ENCODE measurements around the gene CACNA2D3. TPM values are rescaled to one million over a fixed set of nuclear protein-coding genes. Genes with fewer than 3 reads are reported as not detected.

CACNA2D3 gene
- polyA plus RNA-seq, 4 donors = 1.5 to 2.1 (median 1.7) TPM

GRCh38 chr3:54557538-54558428, 435.4 kb downstream of the CACNA2D3 start:
- DNase-seq (ENCODE audit: low read depth in 4 of 4, low spot score in 3 of 4) = no peak

- DNase-seq (ENCODE audit: low read depth in 4 of 4, low spot score in 3 of 4) = no peak
Measured at GRCh38 chr3:54563501-54564200, 441.3 kb downstream of the CACNA2D3 start.

GRCh38 chr3:54564374-54564925, 442.1 kb downstream of the CACNA2D3 start:
- no peak for DNase-seq (ENCODE audit: low read depth in 4 of 4, low spot score in 3 of 4)

DNA sequence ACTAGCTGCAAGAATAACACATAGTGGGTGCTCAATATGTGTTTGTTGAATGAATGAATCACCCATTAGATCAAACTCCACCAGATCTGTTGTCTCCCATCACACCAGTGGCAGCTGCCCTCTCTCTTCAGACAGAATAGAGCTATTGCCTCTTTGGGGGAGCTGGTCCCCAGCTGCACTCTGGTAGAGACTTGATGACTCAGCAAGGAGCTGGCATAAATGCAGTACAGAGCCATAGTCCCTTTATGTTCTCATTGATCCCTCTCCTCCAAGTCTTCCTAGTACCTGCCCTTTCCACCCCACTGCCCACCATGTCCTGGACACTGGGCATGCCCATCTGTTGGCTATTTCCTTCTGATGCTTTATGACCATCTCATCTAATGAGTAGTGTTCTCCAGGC, 443.6 kb downstream of the CACNA2D3 start:
- no peak for DNase-seq (ENCODE audit: low read depth in 4 of 4, low spot score in 3 of 4)

GRCh38 chr3:54567949-54568348, 445.6 kb downstream of the CACNA2D3 start:
- no peak for DNase-seq (ENCODE audit: low read depth in 4 of 4, low spot score in 3 of 4)

- DNase-seq (ENCODE audit: low read depth in 4 of 4, low spot score in 3 of 4) = no peak
Measured at GRCh38 chr3:54570008-54570407, 447.7 kb downstream of the CACNA2D3 start.

- no peak for DNase-seq (ENCODE audit: low read depth in 4 of 4, low spot score in 3 of 4)
Measured at GRCh38 chr3:54572197-54572895, 450.0 kb downstream of the CACNA2D3 start.

- DNase-seq (ENCODE audit: low read depth in 4 of 4, low spot score in 3 of 4) = no peak
Measured at GRCh38 chr3:54573858-54574257, 451.5 kb downstream of the CACNA2D3 start.

DNA sequence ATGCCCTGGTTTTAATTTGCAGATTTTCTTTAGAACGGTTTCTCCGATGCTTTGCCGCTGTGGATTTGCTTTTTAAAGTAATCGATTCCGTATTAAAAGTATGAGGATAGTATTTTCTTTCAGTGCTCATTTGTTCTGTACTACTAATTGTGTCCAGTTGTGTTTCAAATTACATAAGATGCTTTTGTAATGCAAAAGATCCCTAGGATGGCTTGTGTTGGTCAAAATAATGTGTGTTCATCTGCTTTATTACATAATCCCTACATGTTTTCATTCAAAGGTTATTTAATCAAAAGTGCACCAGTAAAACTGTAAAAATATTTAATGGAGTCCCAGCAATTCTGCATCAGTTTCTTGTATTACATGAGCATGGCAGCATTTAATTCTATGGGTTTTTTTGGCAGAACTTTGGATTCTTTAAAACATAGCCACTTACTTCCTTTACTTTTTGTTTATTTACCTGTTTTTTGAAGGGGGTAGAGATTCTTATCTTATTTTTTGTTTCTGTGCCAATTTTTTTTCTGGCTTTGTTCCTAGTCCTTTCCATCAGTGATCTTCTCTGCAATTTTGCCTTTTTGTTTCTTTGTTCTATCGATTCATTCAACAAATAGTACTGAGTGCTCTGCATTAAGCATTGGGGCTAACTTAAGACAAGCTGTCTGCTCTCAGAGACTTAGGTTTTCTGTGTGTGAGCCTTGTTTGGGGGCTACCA, 452.7 kb downstream of the CACNA2D3 start:
- no peak for DNase-seq (ENCODE audit: low read depth in 4 of 4, low spot score in 3 of 4)

- no peak for DNase-seq (ENCODE audit: low read depth in 4 of 4, low spot score in 3 of 4)
Measured at GRCh38 chr3:54575618-54575960, 453.2 kb downstream of the CACNA2D3 start.

DNA sequence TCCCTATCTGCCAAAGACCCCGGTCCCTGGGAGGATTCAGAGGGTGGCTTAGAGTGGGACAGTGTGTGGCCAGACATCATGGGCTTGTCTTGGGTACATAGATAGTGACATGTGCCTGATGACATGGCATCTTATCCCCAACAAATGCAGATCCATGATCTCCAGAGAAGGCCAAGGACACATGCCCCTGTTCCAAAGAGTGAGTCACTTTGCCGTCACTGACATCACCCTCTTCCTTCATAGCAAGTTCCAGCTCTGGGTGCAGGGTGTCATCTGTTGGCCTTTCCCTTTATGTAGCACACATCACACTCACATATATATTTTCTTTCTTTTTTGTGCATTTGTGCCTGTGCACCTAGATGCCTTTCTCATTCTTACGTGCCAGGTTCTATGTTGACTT, 455.0 kb downstream of the CACNA2D3 start:
- DNase-seq (ENCODE audit: low read depth in 4 of 4, low spot score in 3 of 4) = no peak

GRCh38 chr3:54578417-54578816, 456.1 kb downstream of the CACNA2D3 start:
- no peak for DNase-seq (ENCODE audit: low read depth in 4 of 4, low spot score in 3 of 4)

DNA sequence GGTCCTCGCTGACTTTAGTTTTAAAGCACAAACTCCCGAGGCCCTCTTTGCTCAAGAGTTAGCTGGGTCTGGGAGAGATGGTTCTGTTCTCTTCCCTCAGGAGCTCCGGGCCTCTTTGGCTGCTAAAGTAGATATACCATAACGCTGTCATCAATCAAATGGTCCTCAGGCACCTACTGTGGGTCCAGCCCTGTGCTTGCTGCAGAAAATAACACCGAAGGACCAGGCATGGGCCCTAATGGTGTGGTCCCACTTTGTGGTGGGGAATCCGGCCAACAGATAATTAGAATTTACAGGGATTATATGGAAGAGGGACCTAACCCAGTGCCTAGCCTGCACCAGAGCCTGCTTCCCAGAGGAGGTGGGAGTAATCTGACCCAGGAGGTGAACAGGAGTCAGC, 458.1 kb downstream of the CACNA2D3 start:
- DNase-seq (ENCODE audit: low read depth in 4 of 4, low spot score in 3 of 4) = no peak

- no peak for DNase-seq (ENCODE audit: low read depth in 4 of 4, low spot score in 3 of 4)
Measured at GRCh38 chr3:54582424-54582823, 460.1 kb downstream of the CACNA2D3 start.

DNA sequence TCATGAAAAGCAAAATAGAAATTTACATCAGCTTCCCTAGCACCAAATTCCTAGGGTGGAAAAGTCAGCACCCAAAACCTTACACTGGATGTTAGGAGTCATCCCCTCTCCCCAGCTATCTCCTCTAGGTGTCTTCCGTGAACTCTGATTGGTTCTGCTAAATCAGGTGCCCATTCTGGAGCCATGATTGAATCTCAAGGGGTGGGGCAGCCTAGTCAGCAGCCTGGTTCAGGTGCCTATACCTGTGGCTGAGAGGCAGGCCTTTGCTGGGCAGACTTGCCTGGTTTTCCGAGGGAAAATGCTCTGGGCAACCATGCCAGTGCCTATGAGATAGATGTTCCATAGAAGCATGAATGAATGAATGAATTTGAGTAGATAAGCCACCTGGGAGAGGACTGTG, 468.8 kb downstream of the CACNA2D3 start:
- DNase-seq (ENCODE audit: low read depth in 4 of 4, low spot score in 3 of 4) = no peak

DNA sequence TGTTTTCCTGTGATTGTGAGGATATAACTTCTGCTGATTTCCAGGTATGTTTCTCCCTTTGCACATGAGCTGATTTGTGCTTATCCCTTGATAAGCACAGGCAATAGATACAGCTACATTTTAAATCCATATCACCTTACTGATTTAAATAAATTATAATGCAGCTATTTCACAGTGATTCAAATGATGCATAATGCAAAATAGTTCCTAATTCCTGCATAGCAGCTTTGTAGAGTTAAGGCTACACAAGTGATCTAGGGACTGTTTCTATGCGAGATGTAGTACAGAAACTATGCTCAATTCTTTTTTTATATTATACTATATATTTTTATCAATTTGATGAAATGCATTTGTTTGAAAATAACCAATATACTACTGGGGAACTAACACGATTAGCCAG, 471.3 kb downstream of the CACNA2D3 start:
- DNase-seq (ENCODE audit: low read depth in 4 of 4, low spot score in 3 of 4) = no peak

DNA sequence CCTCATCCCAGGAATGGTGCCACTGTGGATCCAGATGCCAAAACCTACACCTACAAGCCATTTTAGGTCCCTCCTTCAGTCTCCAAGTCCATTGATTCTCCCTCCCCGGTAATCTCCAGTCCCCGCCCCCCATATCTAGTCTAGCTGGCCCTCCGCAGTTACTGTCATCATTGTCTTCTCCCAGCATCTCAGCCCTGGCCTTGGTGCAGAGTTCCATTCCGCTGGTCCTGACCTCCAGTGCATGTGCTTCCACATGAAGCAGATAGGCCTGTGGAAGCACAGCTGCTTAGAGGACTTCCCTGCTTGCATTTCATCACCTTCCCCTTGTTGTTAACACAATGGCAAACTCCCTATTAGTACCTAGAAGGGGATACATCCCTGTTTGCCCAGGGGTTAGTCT, 473.7 kb downstream of the CACNA2D3 start:
- no peak for DNase-seq (ENCODE audit: low read depth in 4 of 4, low spot score in 3 of 4)

DNA sequence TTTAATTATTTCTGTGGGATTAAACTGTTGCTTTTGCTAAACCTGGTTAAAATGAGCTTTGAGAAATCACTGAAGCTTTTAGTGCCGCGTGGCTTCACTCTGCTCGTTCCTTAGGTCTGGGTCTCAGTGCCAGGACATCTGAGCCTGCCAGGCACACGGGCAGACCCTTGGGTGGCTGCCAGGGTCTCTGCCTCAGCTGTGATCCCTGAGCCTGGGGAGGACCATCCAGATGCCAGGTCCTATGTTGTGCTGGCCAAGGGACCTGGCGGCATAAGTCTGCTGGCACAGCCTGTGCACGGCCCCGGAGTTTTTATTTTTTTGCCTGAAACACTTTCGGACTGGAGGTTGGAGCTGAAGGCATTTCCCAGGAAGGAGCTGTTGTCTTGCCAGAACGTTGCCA, 477.4 kb downstream of the CACNA2D3 start:
- DNase-seq (ENCODE audit: low read depth in 4 of 4, low spot score in 3 of 4) = peak in 1 of 4 donors; percentile 15

- no peak for DNase-seq (ENCODE audit: low read depth in 4 of 4, low spot score in 3 of 4)
Measured at GRCh38 chr3:54600441-54601204, 478.3 kb downstream of the CACNA2D3 start.

DNA sequence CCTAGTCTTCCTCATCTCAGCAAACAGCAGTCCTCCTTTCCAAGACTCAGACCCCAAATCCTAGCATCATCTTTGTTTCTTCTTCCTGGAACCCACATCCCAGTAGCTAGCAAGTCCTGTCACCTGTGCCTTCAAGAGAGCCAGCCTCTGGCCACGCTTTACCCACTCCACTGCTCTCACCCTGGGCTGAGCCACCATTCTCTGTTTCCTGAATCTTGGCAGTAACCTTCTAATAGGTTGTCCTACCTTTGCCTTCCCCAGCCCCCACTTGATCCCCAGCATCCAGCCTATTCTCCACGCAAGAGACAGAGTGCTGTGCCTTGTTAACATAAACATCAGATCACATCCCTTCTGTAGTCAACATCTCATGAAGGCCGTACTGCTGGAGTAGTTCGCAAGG, 482.1 kb downstream of the CACNA2D3 start:
- DNase-seq (ENCODE audit: low read depth in 4 of 4, low spot score in 3 of 4) = no peak

Measured in right renal pelvis (tissue), 4 donors.